ENCODE data around the gene ADGRF3.

DNA sequence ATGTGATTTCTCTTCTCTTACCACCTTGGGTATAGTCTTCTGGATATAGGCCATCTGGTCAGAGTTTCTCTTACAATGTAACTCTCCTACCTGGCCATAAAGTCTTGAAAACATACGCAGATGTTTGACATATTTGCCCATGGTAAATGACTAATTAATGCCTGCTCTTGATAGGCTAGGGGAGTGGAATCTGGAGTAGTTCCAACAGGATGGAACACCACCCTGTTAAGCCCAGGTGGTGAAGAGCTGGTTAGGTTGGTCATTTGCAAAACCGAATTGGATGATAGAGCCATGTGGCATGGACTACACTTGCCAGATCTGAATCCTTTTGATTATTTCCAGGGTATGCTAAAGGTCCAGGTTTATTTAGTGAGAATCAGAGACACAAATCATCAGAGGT, 65.4 kb downstream of the ADGRF3 start:
- TF ChIP-seq, protein P1, sequence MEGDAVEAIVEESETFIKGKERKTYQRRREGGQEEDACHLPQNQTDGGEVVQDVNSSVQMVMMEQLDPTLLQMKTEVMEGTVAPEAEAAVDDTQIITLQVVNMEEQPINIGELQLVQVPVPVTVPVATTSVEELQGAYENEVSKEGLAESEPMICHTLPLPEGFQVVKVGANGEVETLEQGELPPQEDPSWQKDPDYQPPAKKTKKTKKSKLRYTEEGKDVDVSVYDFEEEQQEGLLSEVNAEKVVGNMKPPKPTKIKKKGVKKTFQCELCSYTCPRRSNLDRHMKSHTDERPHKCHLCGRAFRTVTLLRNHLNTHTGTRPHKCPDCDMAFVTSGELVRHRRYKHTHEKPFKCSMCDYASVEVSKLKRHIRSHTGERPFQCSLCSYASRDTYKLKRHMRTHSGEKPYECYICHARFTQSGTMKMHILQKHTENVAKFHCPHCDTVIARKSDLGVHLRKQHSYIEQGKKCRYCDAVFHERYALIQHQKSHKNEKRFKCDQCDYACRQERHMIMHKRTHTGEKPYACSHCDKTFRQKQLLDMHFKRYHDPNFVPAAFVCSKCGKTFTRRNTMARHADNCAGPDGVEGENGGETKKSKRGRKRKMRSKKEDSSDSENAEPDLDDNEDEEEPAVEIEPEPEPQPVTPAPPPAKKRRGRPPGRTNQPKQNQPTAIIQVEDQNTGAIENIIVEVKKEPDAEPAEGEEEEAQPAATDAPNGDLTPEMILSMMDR (IDR thresholded peaks at IDR 0.05; ENCODE audit: low read length), result no peak
- no peak for TF ChIP-seq EZH2 (optimal IDR thresholded peaks at IDR 0.05; ENCODE audit: low read depth, low read length)
- no peak for TF ChIP-seq EZH2phosphoT487 (IDR thresholded peaks at IDR 0.05; ENCODE audit: low read length)
